Common myeloid progenitor, CD34-positive (primary cell): ENCODE data around the gene NLRP3.

Experiments used
- CTCF ChIA-PET: fragments of 350-600 bp; sonication (Branson Sonifier 250); formaldehyde crosslinking; loops from one replicate; lab custom pipeline; 2021; ENCODE audit warnings: antibody characterized with exemption; lab: Charles Lee
- POLR2A ChIA-PET: fragments of 350-600 bp; sonication (Branson Sonifier 250); formaldehyde crosslinking; loops from one replicate; lab custom pipeline; 2021; ENCODE audit warnings: antibody characterized with exemption; lab: Charles Lee
- DNase-seq, 3 donors: peaks; one replicate each; pipeline versions ENCODE4 v3.0.0 to v3.0.0-alpha.2; 2013
- H3K27ac ChIP-seq, 2 experiments: 1 replicate in 1 of 2; 2 replicates in 1 of 2; pipeline ENCODE4 v1.7.0; 2013; ENCODE audit warnings: inconsistent platforms in 2 of 2, low read length in 2 of 2, mild to moderate bottlenecking in 2 of 2, low read depth in 1 of 2, moderate library complexity in 1 of 2; ENCODE audit not compliant: severe bottlenecking in 2 of 2, insufficient read depth in 1 of 2, poor library complexity in 1 of 2
- H3K27me3 ChIP-seq, 5 experiments: replicated peaks in 2 of 5; 1 replicate in 3 of 5; 2 replicates in 2 of 5; pipeline versions ENCODE4 v1.6.1 to v1.7.0; 2013; ENCODE audit warnings: low read length in 4 of 5, mild to moderate bottlenecking in 2 of 5, moderate library complexity in 2 of 5, inconsistent platforms in 1 of 5; ENCODE audit not compliant: insufficient read depth in 5 of 5, control insufficient read depth in 4 of 5
- H3K36me3 ChIP-seq, 4 experiments: 1 replicate in 2 of 4; 2 replicates in 2 of 4; pipeline versions ENCODE4 v1.6.1 to v1.7.0; 2013; ENCODE audit warnings: low read length in 3 of 4, control low read depth in 1 of 4, mild to moderate bottlenecking in 1 of 4; ENCODE audit not compliant: control insufficient read depth in 4 of 4, insufficient read depth in 4 of 4
- H3K4me1 ChIP-seq, 4 experiments: 1 replicate in 3 of 4; 2 replicates in 1 of 4; pipeline versions ENCODE4 v1.6.1 to v1.7.1; 2013; ENCODE audit warnings: low read length in 3 of 4, mild to moderate bottlenecking in 3 of 4, control low read depth in 1 of 4, inconsistent platforms in 1 of 4, moderate library complexity in 1 of 4; ENCODE audit not compliant: control insufficient read depth in 4 of 4, insufficient read depth in 4 of 4; ENCODE audit errors: control extremely low read depth in 1 of 4
- H3K4me3 ChIP-seq, 7 experiments: 1 replicate in 4 of 7; 2 replicates in 3 of 7; pipeline versions ENCODE4 v1.5.1 to v1.7.0; 2013; ENCODE audit warnings: mild to moderate bottlenecking in 7 of 7, low read length in 6 of 7, moderate library complexity in 6 of 7, inconsistent platforms in 2 of 7, low read depth in 2 of 7, control low read depth in 1 of 7; ENCODE audit not compliant: insufficient read depth in 4 of 7, control insufficient read depth in 1 of 7; ENCODE audit errors: extremely low read depth in 1 of 7
- H3K9me3 ChIP-seq, 5 experiments: 1 replicate in 4 of 5; 2 replicates in 1 of 5; pipeline versions ENCODE4 v1.6.1 to v1.7.1; 2013; ENCODE audit warnings: low read length in 4 of 5, mild to moderate bottlenecking in 2 of 5, inconsistent platforms in 1 of 5, low read depth in 1 of 5, moderate library complexity in 1 of 5; ENCODE audit not compliant: control insufficient read depth in 4 of 5, insufficient read depth in 2 of 5; ENCODE audit errors: control extremely low read depth in 1 of 5
- WGBS: methylation state at CpG from one replicate; pipeline ENCODE4 v1.1.5; 2013; ENCODE audit not compliant: insufficient coverage; 5-methylcytosine and 5-hydroxymethylcytosine counted together

NLRP3 gene

DNA sequence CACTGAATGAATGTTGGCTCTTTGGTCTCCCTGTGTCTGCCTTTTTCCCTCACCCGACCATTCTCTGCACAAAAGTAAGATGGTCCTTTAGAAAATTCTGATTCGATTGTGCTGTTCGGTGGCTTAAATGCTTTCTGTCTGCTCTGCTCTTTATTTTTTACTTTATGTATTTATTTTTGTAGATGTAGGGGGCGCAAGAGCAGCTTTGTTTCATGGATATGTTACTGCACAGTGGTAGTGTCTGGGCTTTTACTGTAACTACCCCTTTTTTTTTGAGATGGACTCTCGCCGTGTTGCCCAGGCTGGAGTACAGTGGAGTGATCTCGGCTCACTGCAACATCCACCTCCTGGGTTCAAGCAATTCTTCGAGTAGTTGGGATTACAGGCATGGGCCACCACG, 15.7 kb downstream of the NLRP3 start:
- ChIA-PET POLR2A (interaction anchor here (1.2 kb wide), 1 partner anchor 21 kb away, joined by 3 read pairs; no protein-coding TSS in a partner anchor), CTCF (interaction anchor here (0.7 to 3.2 kb wide), 9 partner anchors 10 to 58 kb away, joined by 3 to 11 read pairs (median 4); partner anchors contain the start of gene NLRP3)
- no peaks in the 10 kb centered on the region for H3K27me3 ChIP-seq
- H3K4me1 ChIP-seq, result peaks cover 0 to 7% (median 0%) of the 10 kb centered on the region in 4 experiments
- 90% methylated on average over 6 of the region's 9 CpGs for WGBS
- peaks cover 13 to 85% (median 40%) of the 10 kb centered on the region in 4 experiments for H3K36me3 ChIP-seq
- no peaks in the 10 kb centered on the region for H3K9me3 ChIP-seq
- peak in 2 of 3 donors; percentile 36 to 37 for DNase-seq
- no peak overlapping the region for H3K4me3 ChIP-seq
- no peak overlapping the region for H3K27ac ChIP-seq

GRCh38 chr1:247434005-247434404, 18.0 kb downstream of the NLRP3 start:
- Histone ChIP-seq H3K4me1 (peaks cover 0 to 11% (median 0%) of the 10 kb centered on the region in 4 experiments), H3K27me3 (no peaks in the 10 kb centered on the region), H3K36me3 (peaks cover 15 to 92% (median 50%) of the 10 kb centered on the region in 4 experiments), H3K4me3 (no peak overlapping the region), H3K27ac (no peak overlapping the region), H3K9me3 (no peaks in the 10 kb centered on the region)
- CTCF ChIA-PET, result interaction anchor here (0.7 to 3.1 kb wide), 7 partner anchors 10 to 61 kb away, joined by 3 to 16 read pairs (median 4); partner anchors contain the start of gene NLRP3
- POLR2A ChIA-PET, result no interaction called here
- DNase-seq, result no peak
- 92% methylated on average over 12 of the region's 15 CpGs for WGBS

DNA sequence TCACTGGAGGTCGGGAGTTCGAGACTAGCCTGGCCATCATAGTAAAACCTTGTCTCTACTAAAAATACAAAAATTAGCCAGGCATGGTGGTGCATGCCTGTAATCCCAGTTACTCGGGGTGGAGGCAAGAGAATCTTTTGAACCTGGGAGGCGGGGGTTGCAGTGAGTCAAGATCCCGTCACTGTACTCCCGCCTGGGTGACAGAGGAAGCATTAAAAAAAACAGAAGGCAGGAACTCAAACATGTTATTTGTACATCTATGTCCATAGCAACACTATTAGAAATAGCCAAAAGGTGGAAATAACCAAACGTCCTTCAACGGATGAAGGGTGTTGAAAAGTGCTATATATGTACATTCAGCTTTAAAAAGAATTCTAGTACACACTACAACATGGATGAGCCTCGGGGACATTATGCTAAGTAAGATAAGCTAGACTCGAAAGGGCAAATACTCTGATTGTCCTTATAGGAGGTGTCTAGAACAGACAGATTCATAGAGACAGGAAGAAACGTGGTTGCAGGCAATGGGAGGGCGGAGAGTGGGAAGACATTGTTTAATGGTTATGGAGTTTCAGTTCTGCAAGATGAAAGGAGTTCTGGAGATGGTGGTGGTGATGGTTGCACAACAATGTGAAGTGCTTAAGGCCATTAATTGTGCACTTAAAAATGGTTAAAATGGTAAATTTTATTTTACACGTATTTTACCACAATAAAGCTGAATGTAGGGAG, 19.2 kb downstream of the NLRP3 start:
- Histone ChIP-seq H3K27ac (no peak overlapping the region), H3K4me3 (no peak overlapping the region), H3K9me3 (no peaks in the 10 kb centered on the region), H3K36me3 (peaks cover 16 to 94% (median 52%) of the 10 kb centered on the region in 4 experiments), H3K27me3 (no peaks in the 10 kb centered on the region), H3K4me1 (peaks cover 0 to 10% (median 0%) of the 10 kb centered on the region in 4 experiments)
- DNase-seq, result no peak
- ChIA-PET POLR2A (interaction anchor here (0.6 kb wide), 1 partner anchor 116 kb away, joined by 10 read pairs; no protein-coding TSS in a partner anchor), CTCF (interaction anchor here (0.7 to 3.1 kb wide), 5 partner anchors 8 to 45 kb away, joined by 3 to 16 read pairs (median 4); partner anchors contain the start of gene NLRP3)
- WGBS, result 98% methylated on average over 6 of the region's 13 CpGs

GRCh38 chr1:247435759-247436147, 19.8 kb downstream of the NLRP3 start:
- no peak for DNase-seq
- POLR2A ChIA-PET, result interaction anchor here (0.6 kb wide), 1 partner anchor 115 kb away, joined by 10 read pairs; no protein-coding TSS in a partner anchor
- 100% methylated on average over 2 of the region's 3 CpGs for WGBS

GRCh38 chr1:247437551-247438505, 21.9 kb downstream of the NLRP3 start:
- ChIA-PET POLR2A (no interaction called here), CTCF (interaction anchor here (1.3 to 1.8 kb wide), 3 partner anchors 10 to 49 kb away, joined by 3 to 4 read pairs (median 3); no protein-coding TSS in a partner anchor)
- WGBS, result 89% methylated on average over 11 of the region's 17 CpGs
- no peaks in the 10 kb centered on the region for H3K9me3 ChIP-seq
- H3K4me1 ChIP-seq, result peaks cover 0 to 6% (median 0%) of the 10 kb centered on the region in 4 experiments
- no peaks in the 10 kb centered on the region for H3K27me3 ChIP-seq
- DNase-seq, result no peak
- no peak overlapping the region for H3K27ac ChIP-seq
- peaks cover 20 to 89% (median 55%) of the 10 kb centered on the region in 4 experiments for H3K36me3 ChIP-seq
- no peak overlapping the region for H3K4me3 ChIP-seq

More at GRCh38 chr1:247435759-247436147, 19.8 kb downstream of the NLRP3 start:
- H3K27me3 ChIP-seq, result no peaks in the 10 kb centered on the region
- H3K4me3 ChIP-seq, result no peak overlapping the region
- peaks cover 0 to 6% (median 0%) of the 10 kb centered on the region in 4 experiments for H3K4me1 ChIP-seq
- no peaks in the 10 kb centered on the region for H3K9me3 ChIP-seq
- CTCF ChIA-PET, result interaction anchor here (0.7 to 3.1 kb wide), 4 partner anchors 8 to 46 kb away, joined by 3 to 16 read pairs (median 4); partner anchors contain the start of gene NLRP3
- H3K36me3 ChIP-seq, result peaks cover 16 to 94% (median 54%) of the 10 kb centered on the region in 4 experiments
- H3K27ac ChIP-seq, result no peak overlapping the region

DNA sequence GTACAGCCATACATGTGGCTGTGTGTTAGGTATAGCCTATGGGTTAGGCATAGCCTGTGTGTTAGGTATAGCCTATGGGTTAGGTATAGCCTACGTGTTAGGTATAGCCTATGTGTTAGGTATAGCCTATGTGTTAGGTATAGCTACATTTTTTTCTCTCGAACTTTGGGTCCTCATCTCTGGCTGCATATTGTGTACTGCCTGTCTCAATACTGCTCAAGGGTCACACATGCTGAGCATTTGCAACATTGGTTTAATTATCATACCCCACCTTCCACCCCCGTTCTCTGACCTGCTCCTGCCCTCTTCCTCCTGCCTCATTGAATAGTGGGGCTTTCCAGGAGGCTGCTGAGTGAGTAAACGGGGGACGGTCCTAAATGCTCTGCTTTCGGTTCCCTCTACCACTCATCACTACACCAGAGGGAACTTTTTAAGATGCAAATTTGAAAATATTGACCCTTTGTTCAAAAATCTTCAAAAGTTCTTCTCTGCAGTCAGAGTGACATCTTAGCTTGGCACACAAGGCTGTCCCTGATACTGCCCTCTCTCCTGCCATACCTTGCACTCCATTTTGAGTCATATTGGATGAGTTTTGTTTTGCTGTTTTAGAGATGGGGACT, 24.1 kb downstream of the NLRP3 start:
- Histone ChIP-seq H3K4me3 (no peak overlapping the region), H3K4me1 (peaks cover 0 to 6% (median 0%) of the 10 kb centered on the region in 4 experiments), H3K27ac (no peak overlapping the region), H3K9me3 (no peaks in the 10 kb centered on the region), H3K27me3 (no peaks in the 10 kb centered on the region), H3K36me3 (peaks cover 26 to 89% (median 62%) of the 10 kb centered on the region in 4 experiments)
- 89% methylated on average over 5 of the region's 6 CpGs for WGBS
- ChIA-PET CTCF (interaction anchor here (1.4 to 3.7 kb wide), 3 partner anchors 8 to 50 kb away, joined by 3 to 13 read pairs (median 4); no protein-coding TSS in a partner anchor), POLR2A (interaction anchor here (0.8 kb wide), 1 partner anchor 23 kb away, joined by 4 read pairs; no protein-coding TSS in a partner anchor)
- DNase-seq, result peak in 1 of 3 donors; percentile 14
